Adrenal gland (tissue), 12 donors: ENCODE measurements around the gene PXDN. TPM values are rescaled to one million over a fixed set of nuclear protein-coding genes. Genes with fewer than 3 reads are reported as not detected.

Experiments
- DNase-seq, 7 donors: peaks; one replicate each; pipeline ENCODE4 v3.0.0-alpha.2; 2019 to 2020
- H3K27ac ChIP-seq, 5 donors: fragments of 200-600 bp; sonication (generic) in 4 of 5; 1 replicate in 3 of 5; 2 replicates in 2 of 5; pipeline versions ENCODE4 v1.5.1 to v1.8.0; 2016 to 2020; ENCODE audit warnings: mild to moderate bottlenecking in 1 of 5
- H3K27me3 ChIP-seq: fragments of 200-600 bp; 2 replicates; pipeline ENCODE4 v1.8.0; 2021
- H3K36me3 ChIP-seq, 2 donors: fragments of 200-600 bp; replicated peaks in 1 of 2; 1 replicate in 1 of 2; 2 replicates in 1 of 2; pipeline versions ENCODE4 v1.5.1 to v1.8.0; 2018 to 2022
- H3K4me1 ChIP-seq, 2 donors: fragments of 200-600 bp; replicated peaks in 1 of 2; 1 replicate in 1 of 2; 2 replicates in 1 of 2; pipeline versions ENCODE4 v1.5.1 to v1.8.0; 2018 to 2021
- H3K4me3 ChIP-seq, 4 donors: fragments of 200-600 bp; sonication (generic) in 3 of 4; one replicate each; pipeline ENCODE4 v1.5.1; 2016 to 2018
- H3K9me3 ChIP-seq, 3 donors: fragments of 200-600 bp; sonication (generic) in 1 of 3; replicated peaks in 1 of 3; 1 replicate in 2 of 3; 2 replicates in 1 of 3; pipeline versions ENCODE4 v1.5.1 to v1.8.0; 2016 to 2021
- CTCF ChIP-seq, 6 experiments: fragments of 450-650 bp in 4 of 6; fragments of 200-600 bp in 2 of 6; sonication (generic) in 1 of 6; IDR thresholded peaks; 1 replicate in 5 of 6; 2 replicates in 1 of 6; pipeline versions ENCODE4 v1.5.1 to v1.8.0; 2016 to 2021; ENCODE audit warnings: antibody characterized with exemption in 6 of 6, mild to moderate bottlenecking in 2 of 6, moderate library complexity in 1 of 6
- POLR2A ChIP-seq, 2 donors: fragments of 450-650 bp; IDR thresholded peaks; one replicate each; pipeline ENCODE4 v1.6.1; 2017; ENCODE audit warnings: antibody characterized with exemption in 2 of 2, mild to moderate bottlenecking in 2 of 2, moderate library complexity in 1 of 2
- WGBS, 4 donors: extraction: QIAGEN DNeasy Blood & Tissue Kit in 2 of 4; methylation state at CpG; one replicate each; pipeline versions ENCODE4 v1.1.5 to v1.1.7; 2013 to 2017; 5-methylcytosine and 5-hydroxymethylcytosine counted together
- intact Hi-C, 2 donors: fragments of 100-400 bp; cut with DNase I; formaldehyde crosslinking; loops; one replicate each; pipeline versions ENCODE4 v1.14.1 to v1.15.0; 2022 to 2023
- polyA plus RNA-seq, 3 donors: library from polyadenylated mRNA; stranded (reverse); fragments of 200-250 nt in 2 of 3; fragments of 350-450 nt in 1 of 3; fragmentation: Illumina TruSeq in 1 of 3; extraction: RNeasy Lipid Tissue Mini Kit (QIAGEN cat#74804) in 1 of 3; gene quantifications; one replicate each; pipeline ENCODE4 v1.2.3, GENCODE V29; 2013 to 2014
- total RNA-seq, 9 donors: library from RNA; depleted of rRNA in 4 of 9; stranded (reverse); fragments of >200 nt in 4 of 9; fragments of 120-200 nt in 1 of 9; fragmentation: NEBNext Ultra II Directional in 1 of 9; extraction: Animal tissue kit (Norgen Biotek cat#: 25700) in 1 of 9; gene quantifications; one replicate each; pipeline versions ENCODE4 v1.1.0 to v1.2.4, GENCODE V29; 2013 to 2023
- donor health status: healthy with polysubstance abuse.
- donor health status: Bipolar disorder and iron deficiency.
- donor health status: DM: yes; HTN: yes; CAD: no.
- donor health status: DM: no; HTN: no; CAD: no.
- donor health status: DM: no; HTN: no; CAD: no.
- donor health status: DM: yes; HTN: yes; CAD: no.

The PXDN gene
- total and polyA plus RNA-seq, 12 donors: 8.5 to 39.5 (median 22.1) TPM

DNA sequence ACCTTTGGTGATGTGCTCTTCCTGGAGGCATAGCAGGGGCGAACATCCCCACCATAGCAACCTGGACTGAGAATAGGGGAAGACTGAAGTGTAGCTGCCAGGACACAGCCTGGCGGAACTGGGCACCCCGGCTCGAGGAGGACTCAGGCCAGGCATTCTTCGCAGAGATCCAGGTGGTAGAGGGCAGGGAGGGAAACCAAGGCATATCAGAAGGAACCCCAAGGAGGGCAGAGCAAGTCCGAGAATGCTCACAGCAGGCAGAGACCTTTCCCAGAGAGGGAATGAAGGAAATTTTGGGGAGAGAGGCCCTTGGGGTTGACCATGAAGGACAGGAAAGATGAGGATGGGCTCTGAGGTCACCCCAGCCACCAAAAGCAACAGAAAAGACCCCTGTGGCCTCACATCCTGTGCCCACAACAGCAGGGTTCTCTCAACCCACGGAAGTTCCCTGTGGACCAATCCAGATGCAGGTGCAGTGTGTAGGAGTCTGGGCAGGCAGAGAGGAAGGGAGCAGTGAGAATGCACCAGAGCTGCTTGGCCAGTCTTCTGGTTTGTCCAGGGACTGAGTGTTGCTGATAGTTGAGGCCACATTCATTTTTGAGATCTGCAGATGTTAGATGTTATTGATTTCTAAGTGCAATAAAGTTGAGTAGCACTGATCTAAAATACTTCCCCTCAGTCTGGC lies 136.9 kb downstream of the PXDN start:
- no peaks in the 10 kb centered on the region for H3K36me3 ChIP-seq
- peaks cover 2% of the 10 kb centered on the region for H3K27me3 ChIP-seq
- no peak for TF ChIP-seq POLR2A (IDR thresholded peaks at IDR 0.05)
- no peaks in the 10 kb centered on the region for H3K9me3 ChIP-seq
- H3K4me1 ChIP-seq: no peaks in the 10 kb centered on the region
- H3K4me3 ChIP-seq: no peak overlapping the region
- 76 to 80% (median 78%) methylated on average over 7 of the region's 7 CpGs for WGBS, 4 donors
- DNase-seq: no peak
- intact Hi-C loops: no loop called here
- H3K27ac ChIP-seq: no peak overlapping the region

DNA sequence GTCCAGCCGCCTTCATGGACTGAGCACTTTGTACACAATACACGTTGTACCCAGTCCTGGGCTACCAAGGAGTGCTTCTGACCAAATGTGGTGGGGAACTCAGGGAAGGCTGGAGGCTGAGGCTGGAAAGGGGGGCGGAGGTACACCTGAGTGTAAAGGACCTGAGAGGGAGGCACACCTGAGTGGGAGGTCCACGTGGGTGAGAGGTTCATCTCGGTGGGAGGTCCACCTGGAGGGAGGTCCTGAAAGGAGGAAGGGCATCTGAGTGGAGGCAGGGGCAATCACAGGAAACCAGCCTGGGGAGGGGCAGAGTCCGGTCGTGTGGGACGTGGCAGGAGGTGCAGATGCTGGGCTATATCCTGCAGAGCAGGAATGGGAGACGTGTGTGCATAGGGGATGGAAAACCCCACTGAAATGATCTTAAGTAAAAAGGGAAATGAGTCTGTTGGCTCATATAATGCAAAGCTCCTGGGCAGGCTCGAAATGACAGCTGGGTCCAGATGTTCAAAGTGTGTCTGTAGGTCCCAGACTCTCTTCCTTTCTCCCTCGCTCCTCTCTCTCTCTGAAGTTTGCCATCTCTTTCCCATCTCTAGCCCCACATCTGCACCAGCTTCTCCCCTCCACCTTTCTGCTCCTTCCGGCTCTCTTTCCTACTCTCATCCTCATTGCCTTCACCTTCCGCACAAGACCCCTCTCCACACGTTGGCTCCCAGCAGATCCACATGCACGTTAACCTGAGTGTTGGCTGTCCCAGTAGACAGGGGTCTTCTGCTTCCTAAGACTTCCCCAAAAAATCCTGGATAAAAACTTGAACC lies 137.7 kb downstream of the PXDN start:
- TF ChIP-seq POLR2A (IDR thresholded peaks at IDR 0.05): no peak
- no peak for TF ChIP-seq CTCF (IDR thresholded peaks at IDR 0.05)
- Histone ChIP-seq H3K9me3 (no peaks in the 10 kb centered on the region), H3K36me3 (no peaks in the 10 kb centered on the region), H3K27me3 (peaks cover 2% of the 10 kb centered on the region), H3K27ac (no peak overlapping the region), H3K4me1 (no peaks in the 10 kb centered on the region), H3K4me3 (no peak overlapping the region)
- DNase-seq: no peak
- intact Hi-C loops: no loop called here
- WGBS, 4 donors: 61 to 71% (median 65%) methylated on average over 15 of the region's 15 CpGs

- intact Hi-C loops: no loop called here
- Histone ChIP-seq H3K27ac (peak overlapping the region in 1 of 5 donors; percentile 63), H3K36me3 (no peaks in the 10 kb centered on the region), H3K4me3 (no peak overlapping the region), H3K4me1 (no peaks in the 10 kb centered on the region), H3K27me3 (peaks cover 2% of the 10 kb centered on the region), H3K9me3 (no peaks in the 10 kb centered on the region)
- WGBS, 4 donors: 67 to 84% (median 71%) methylated on average over 11 to 14 of the region's 14 CpGs
- TF ChIP-seq POLR2A (IDR thresholded peaks at IDR 0.05) (no peak), CTCF (IDR thresholded peaks at IDR 0.05) (no peak)
- DNase-seq: no peak
Measured at GRCh38 chr2:1606046-1606400, 138.3 kb downstream of the PXDN start.

DNA sequence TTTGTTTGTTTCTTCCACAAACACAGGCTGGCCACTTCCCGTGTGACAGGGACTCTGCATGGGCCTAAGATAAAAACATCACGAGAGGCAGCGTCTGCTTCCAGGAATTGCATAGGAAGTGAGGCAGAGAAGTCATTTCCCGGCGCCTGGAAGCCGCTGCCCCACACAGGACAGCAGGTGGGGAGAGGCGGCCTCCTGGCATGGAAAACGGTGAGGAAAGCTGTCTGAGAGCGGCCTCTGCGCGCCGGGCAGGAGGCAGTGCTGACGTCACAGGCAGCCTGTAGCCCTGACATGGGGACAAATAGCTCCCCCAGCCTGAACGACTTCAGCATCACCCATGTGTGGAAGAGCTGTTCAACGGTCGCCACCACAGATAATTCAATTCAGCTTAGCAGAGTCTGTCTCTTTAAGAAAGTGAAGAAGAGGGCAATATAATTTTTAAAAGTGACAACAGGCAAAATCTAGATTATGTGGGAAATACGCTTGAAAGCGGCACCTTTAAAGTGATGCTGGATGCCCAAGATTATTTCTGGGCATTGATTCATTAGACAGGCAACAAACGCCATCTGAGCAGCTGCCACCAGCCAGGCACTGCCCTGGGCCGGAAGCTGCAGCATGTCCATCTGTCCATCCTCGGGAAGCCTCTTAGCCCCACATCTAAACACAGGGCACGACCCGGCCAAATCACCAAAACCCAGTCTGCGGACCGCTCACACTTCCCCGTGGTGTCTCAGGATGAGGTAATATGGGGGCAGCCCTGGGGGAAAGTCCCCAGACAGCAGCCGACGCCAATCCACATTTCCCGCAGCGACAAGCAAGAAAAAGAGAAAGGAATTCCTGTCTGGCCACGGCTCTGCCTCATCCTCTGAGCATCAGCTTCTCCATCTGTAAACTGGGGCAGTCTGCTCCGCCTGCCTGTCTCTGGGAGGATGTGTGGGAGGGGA lies 138.9 kb downstream of the PXDN start:
- intact Hi-C loops: no loop called here
- Histone ChIP-seq H3K27ac (peak overlapping the region in 2 of 5 donors; percentile 62 to 63), H3K4me3 (no peak overlapping the region), H3K4me1 (no peaks in the 10 kb centered on the region), H3K36me3 (no peaks in the 10 kb centered on the region), H3K27me3 (peaks cover 2% of the 10 kb centered on the region), H3K9me3 (no peaks in the 10 kb centered on the region)
- WGBS, 4 donors: 40 to 45% (median 43%) methylated on average over 19 to 32 of the region's 32 CpGs
- no peak for TF ChIP-seq CTCF (IDR thresholded peaks at IDR 0.05)
- no peak for TF ChIP-seq POLR2A (IDR thresholded peaks at IDR 0.05)
- DNase-seq: peak in 5 of 7 donors; percentile 30 to 83 (median 43)
